Aorta (tissue), 5 donors: ENCODE results near the gene APEX2. TPM values are rescaled to one million over a fixed set of nuclear protein-coding genes. Genes with fewer than 3 reads are reported as not detected.
A peak's percentile ranks its signal among the peaks of the same experiment; 100 is the strongest.
"Not testable (repeated sequence)": the region's sequence is repeated elsewhere in the genome, so short reads cannot be mapped to it uniquely, and the experiment has no call there.

Source experiments
- ATAC-seq: fragments of 200-7000 bp; cut with Tn5 transposase; one replicate; pipeline ENCODE4 v1.9.1; 2022; ENCODE audit warnings: moderate library complexity; ENCODE audit not compliant: low FRiP score
- DNase-seq, 2 donors: peaks; one replicate each; pipeline ENCODE4 v3.0.0-alpha.2; 2020
- H3K27ac ChIP-seq, 2 donors: one replicate each; pipeline ENCODE4 v1.5.1; 2013; ENCODE audit warnings: low read length in 2 of 2, mild to moderate bottlenecking in 2 of 2, moderate library complexity in 2 of 2, control low read depth in 1 of 2, inconsistent platforms in 1 of 2, low read depth in 1 of 2
- H3K27me3 ChIP-seq, 2 donors: one replicate each; pipeline ENCODE4 v1.6.1; 2013; ENCODE audit warnings: control low read depth in 1 of 2, low read length in 1 of 2, mild to moderate bottlenecking in 1 of 2, moderate library complexity in 1 of 2; ENCODE audit not compliant: insufficient read depth in 2 of 2, control insufficient read depth in 1 of 2
- H3K36me3 ChIP-seq, 2 donors: one replicate each; pipeline ENCODE4 v1.6.1; 2013; ENCODE audit warnings: control low read depth in 1 of 2, low read length in 1 of 2, mild to moderate bottlenecking in 1 of 2; ENCODE audit not compliant: insufficient read depth in 2 of 2, control insufficient read depth in 1 of 2
- H3K4me1 ChIP-seq, 2 donors: one replicate each; pipeline ENCODE4 v1.6.1; 2013; ENCODE audit warnings: low read length in 2 of 2, control low read depth in 1 of 2, mild to moderate bottlenecking in 1 of 2, moderate library complexity in 1 of 2; ENCODE audit not compliant: insufficient read depth in 2 of 2, control insufficient read depth in 1 of 2
- H3K4me3 ChIP-seq, 2 donors: one replicate each; pipeline ENCODE4 v1.5.1; 2013; ENCODE audit warnings: low read length in 2 of 2, control low read depth in 1 of 2, mild to moderate bottlenecking in 1 of 2
- H3K9me3 ChIP-seq: one replicate; pipeline ENCODE4 v1.6.1; 2013; ENCODE audit warnings: mild to moderate bottlenecking, low read length; ENCODE audit not compliant: control insufficient read depth
- WGBS, 2 donors: extraction: QIAGEN DNeasy Blood & Tissue Kit; methylation state at CpG; one replicate each; pipeline ENCODE4 v1.1.7; 2013; 5-methylcytosine and 5-hydroxymethylcytosine counted together
- intact Hi-C, 2 donors: fragments of 100-400 bp; cut with DNase I; formaldehyde crosslinking; loops; one replicate each; pipeline versions ENCODE4 v1.14.2 to v1.15.0; 2022
- polyA plus RNA-seq, 2 donors: library from polyadenylated mRNA; stranded (reverse); fragments of 200-250 nt; gene quantifications; one replicate each; pipeline ENCODE4 v1.2.3, GENCODE V29; 2013
- total RNA-seq, 2 donors: library from RNA; stranded (reverse); fragmentation: NEBNext Ultra II Directional; extraction: Animal tissue kit (Norgen Biotek cat#: 25700); gene quantifications; one replicate each; pipeline ENCODE4 v1.2.1, GENCODE V29; 2021
- donor health status: healthy with polysubstance abuse.
- donor health status: Bipolar disorder and iron deficiency.
- donor health status: DM: no; HTN: no; CAD: no.
- donor health status: DM: no; HTN: no; CAD: no.
- donor health status: DM: yes; HTN: yes; CAD: no.

The APEX2 gene
- total and polyA plus RNA-seq, 4 donors = 6.0 to 10.1 (median 8.3) TPM

- ATAC-seq, H3K27ac ChIP-seq, DNase-seq, H3K27me3 ChIP-seq, intact Hi-C loops, H3K36me3 ChIP-seq, H3K4me3 ChIP-seq, H3K4me1 ChIP-seq, H3K9me3 ChIP-seq: not testable (repeated sequence)
- 94 to 96% methylated on average over 2 of the region's 2 CpGs for WGBS, 2 donors
Observed at GRCh38 chrX:54983306-54983705, 16.9 kb upstream of the APEX2 start.

- WGBS, 2 donors = 90 to 91% methylated on average over 2 of the region's 2 CpGs
- Histone ChIP-seq H3K36me3 (no peaks in the 10 kb centered on the region), H3K4me3 (no peak overlapping the region), H3K9me3 (no peaks in the 10 kb centered on the region), H3K27ac (no peak overlapping the region), H3K4me1 (no peaks in the 10 kb centered on the region), H3K27me3 (no peaks in the 10 kb centered on the region)
- DNase-seq (no peak), ATAC-seq (no peak)
- intact Hi-C loops = no loop called here
Observed at GRCh38 chrX:54991706-54992105, 8.5 kb upstream of the APEX2 start.

DNA sequence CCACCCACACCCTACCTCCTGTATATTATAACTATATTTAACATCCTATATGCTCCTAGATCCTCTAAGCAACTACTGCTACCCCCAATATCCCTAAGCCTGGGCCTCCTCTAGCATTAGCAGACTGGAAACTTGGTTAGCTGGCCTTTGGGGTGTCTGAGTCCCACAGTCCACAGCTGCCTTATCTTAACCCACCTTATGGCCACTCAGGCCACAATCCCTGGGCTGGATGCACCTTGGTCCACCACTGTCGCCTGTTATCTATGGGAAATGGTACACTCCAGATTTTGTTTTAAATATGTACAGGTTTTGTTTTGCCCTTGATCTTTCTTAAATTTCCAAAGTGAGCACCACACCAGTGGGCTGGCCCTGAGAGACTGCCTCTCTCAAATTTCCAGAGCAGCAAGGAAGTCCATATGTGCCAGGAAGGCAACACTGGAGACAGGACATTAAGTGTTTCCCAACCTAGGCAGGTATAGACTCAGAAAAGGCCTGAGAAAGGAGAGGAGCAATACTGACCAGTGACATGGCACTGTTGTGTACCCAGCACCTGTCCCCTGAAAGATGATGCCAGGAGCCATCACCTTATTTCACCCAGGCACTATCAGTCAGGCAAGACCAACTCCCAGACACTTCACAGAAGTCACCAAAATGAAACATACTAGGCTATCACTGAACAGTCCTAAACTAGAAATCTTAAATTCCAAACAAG is 7.1 kb upstream of the APEX2 start:
- no peaks in the 10 kb centered on the region for H3K9me3 ChIP-seq
- DNase-seq (no peak), ATAC-seq (no peak)
- H3K27me3 ChIP-seq = no peaks in the 10 kb centered on the region
- 84 to 97% methylated on average over 1 of the region's 1 CpG for WGBS, 2 donors
- intact Hi-C loops = no loop called here
- H3K4me3 ChIP-seq = no peak overlapping the region
- H3K4me1 ChIP-seq = no peaks in the 10 kb centered on the region
- no peaks in the 10 kb centered on the region for H3K36me3 ChIP-seq
- no peak overlapping the region for H3K27ac ChIP-seq

GRCh38 chrX:54994099-54994498 is 6.1 kb upstream of the APEX2 start, which contains the start of gene PFKFB1:
PFKFB1 (minus strand) TSS chrX:54994188; CDS start chrX:54994007, 181 bp downstream.
- 79 to 96% methylated on average over 2 of the region's 2 CpGs for WGBS, 2 donors
- DNase-seq (no peak), ATAC-seq (peak; percentile 38)
- H3K36me3 ChIP-seq = no peaks in the 10 kb centered on the region
- intact Hi-C loops = no loop called here
- no peaks in the 10 kb centered on the region for H3K27me3 ChIP-seq
- no peaks in the 10 kb centered on the region for H3K4me1 ChIP-seq
- H3K9me3 ChIP-seq = no peaks in the 10 kb centered on the region
- no peak within 1 kb of the TSS for H3K27ac ChIP-seq
- H3K4me3 ChIP-seq = no peak within 1 kb of the TSS

DNA sequence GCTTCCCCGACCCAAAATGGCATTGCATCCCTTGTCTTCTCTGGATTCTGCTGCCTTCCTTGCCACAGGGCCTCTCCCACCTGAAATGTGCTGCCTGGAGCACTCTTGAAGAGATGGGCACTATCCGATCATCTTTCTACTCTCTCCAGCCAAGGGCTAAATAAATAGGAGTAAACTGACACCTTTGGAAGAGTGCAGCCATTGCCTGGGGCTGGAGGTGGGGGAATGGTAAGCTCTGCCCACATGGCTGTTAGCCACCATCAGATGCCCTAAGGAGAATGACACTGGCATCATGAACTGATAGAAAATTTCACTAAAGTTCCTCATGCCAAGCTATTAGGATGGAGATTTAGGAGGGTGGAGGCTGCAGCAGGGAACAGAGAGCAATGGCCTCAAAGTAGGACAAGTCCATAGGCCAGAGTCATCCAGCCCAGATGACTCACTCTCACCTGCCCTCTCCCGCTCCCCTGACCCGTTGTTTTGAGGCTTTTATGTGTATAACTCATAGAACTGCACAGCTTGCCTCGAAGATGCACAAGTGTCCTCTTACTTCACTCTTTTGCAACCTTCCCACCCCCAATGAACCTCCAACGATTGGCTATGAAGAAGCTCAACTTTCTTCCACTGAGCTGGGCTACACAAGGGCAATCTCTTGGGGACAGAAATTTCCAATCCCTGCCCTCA is 5.4 kb upstream of the APEX2 start:
- no peaks in the 10 kb centered on the region for H3K36me3 ChIP-seq
- no peaks in the 10 kb centered on the region for H3K9me3 ChIP-seq
- H3K4me3 ChIP-seq = no peak overlapping the region
- DNase-seq (no peak), ATAC-seq (no peak)
- H3K27ac ChIP-seq = no peak overlapping the region
- WGBS, 2 donors = 76 to 90% methylated on average over 6 of the region's 6 CpGs
- intact Hi-C loops = no loop called here
- no peaks in the 10 kb centered on the region for H3K27me3 ChIP-seq
- no peaks in the 10 kb centered on the region for H3K4me1 ChIP-seq

DNA sequence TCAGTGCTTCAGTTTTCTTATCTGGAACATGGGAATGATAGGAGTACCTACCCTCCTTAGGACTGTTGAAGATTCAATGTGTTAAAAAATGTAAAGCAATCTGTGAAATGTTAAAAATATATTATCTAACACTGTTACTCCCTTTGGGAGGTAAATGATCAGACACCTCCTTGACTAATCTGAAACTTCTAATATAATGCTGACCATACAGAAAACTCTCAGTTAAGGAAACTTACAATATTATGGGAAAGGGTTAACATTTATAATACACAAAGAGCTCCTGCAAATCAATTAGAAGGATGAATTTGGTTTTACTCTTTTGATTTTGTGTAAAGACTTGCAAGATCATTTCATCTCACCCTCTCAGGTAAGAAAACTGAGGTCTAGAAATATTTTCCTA is 4.5 kb upstream of the APEX2 start:
- Histone ChIP-seq H3K27ac (no peak overlapping the region), H3K36me3 (no peaks in the 10 kb centered on the region), H3K4me3 (no peak overlapping the region), H3K4me1 (no peaks in the 10 kb centered on the region), H3K9me3 (no peaks in the 10 kb centered on the region), H3K27me3 (no peaks in the 10 kb centered on the region)
- no peak for ATAC-seq
- intact Hi-C loops = no loop called here
- no peak for DNase-seq

DNA sequence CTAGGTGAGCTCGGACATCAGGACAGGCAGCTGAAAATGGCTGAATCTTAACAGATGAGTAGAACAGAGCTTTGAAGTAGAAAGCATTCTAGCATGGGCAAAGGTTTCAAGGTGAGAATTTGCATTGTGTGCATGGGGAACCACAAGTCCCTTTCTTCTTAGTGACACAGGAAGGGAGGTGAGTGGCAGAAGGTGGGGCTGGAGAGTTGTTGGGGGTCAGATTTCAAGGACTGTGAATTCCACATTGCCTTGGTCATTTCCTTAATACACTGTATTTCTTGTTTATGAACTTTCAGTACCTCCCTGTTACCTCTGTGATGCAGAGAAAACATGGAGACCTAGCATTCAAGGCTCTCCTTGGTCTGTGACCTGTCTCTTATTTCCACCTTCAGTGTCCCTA is 4.1 kb downstream of the APEX2 start:
- H3K4me3 ChIP-seq = no peak overlapping the region
- no peaks in the 10 kb centered on the region for H3K27me3 ChIP-seq
- no peak for DNase-seq
- 60 to 86% methylated on average over 1 of the region's 1 CpG for WGBS, 2 donors
- no peaks in the 10 kb centered on the region for H3K36me3 ChIP-seq
- H3K9me3 ChIP-seq = no peaks in the 10 kb centered on the region
- H3K27ac ChIP-seq = no peak overlapping the region
- intact Hi-C loops = loop anchor here (5.0 to 10.0 kb wide), 2 partner anchors 161 to 367 kb away; no protein-coding TSS in a partner anchor
- no peak for ATAC-seq
- peaks cover 0 to 2% of the 10 kb centered on the region in 2 donors for H3K4me1 ChIP-seq

- Histone ChIP-seq H3K36me3 (no peaks in the 10 kb centered on the region), H3K4me1 (peaks cover 0 to 2% of the 10 kb centered on the region in 2 donors), H3K27ac (no peak overlapping the region), H3K4me3 (no peak overlapping the region), H3K9me3 (no peaks in the 10 kb centered on the region), H3K27me3 (no peaks in the 10 kb centered on the region)
- ATAC-seq = no peak
- DNase-seq = no peak
- intact Hi-C loops = loop anchor here (10.0 kb wide), 1 partner anchor 160 kb away; no protein-coding TSS in a partner anchor
Observed at GRCh38 chrX:55005256-55005655, 5.1 kb downstream of the APEX2 start.
